Mucosa of rectum (tissue), 2 donors: ENCODE results near the gene MAPK11.

Experiments
- H3K27ac ChIP-seq, 2 donors: one replicate each; pipeline ENCODE4 v1.7.0; 2013; ENCODE audit warnings: inconsistent platforms in 2 of 2, low read depth in 2 of 2, low read length in 2 of 2
- H3K27me3 ChIP-seq, 2 donors: one replicate each; pipeline ENCODE4 v1.7.0; 2013; ENCODE audit warnings: low read length in 2 of 2; ENCODE audit not compliant: control insufficient read depth in 2 of 2, insufficient read depth in 2 of 2
- H3K36me3 ChIP-seq, 2 donors: one replicate each; pipeline ENCODE4 v1.7.0; 2013; ENCODE audit warnings: low read length in 2 of 2; ENCODE audit not compliant: control insufficient read depth in 2 of 2, insufficient read depth in 2 of 2
- H3K4me1 ChIP-seq, 2 donors: one replicate each; pipeline ENCODE4 v1.7.0; 2013; ENCODE audit warnings: low read length in 2 of 2, mild to moderate bottlenecking in 1 of 2; ENCODE audit not compliant: control insufficient read depth in 2 of 2, insufficient read depth in 2 of 2
- H3K4me3 ChIP-seq, 2 donors: one replicate each; pipeline ENCODE4 v1.7.0; 2013; ENCODE audit warnings: low read length in 2 of 2
- H3K9ac ChIP-seq, 2 donors: one replicate each; pipeline ENCODE4 v1.7.0; 2013; ENCODE audit warnings: low read length in 2 of 2, low read depth in 1 of 2, mild to moderate bottlenecking in 1 of 2
- H3K9me3 ChIP-seq, 2 donors: one replicate each; pipeline ENCODE4 v1.7.0; 2013; ENCODE audit warnings: low read length in 2 of 2; ENCODE audit not compliant: control insufficient read depth in 2 of 2
- donor health status: healthy.
- donor health status: Normal muscosa, but diverticular disease.

The MAPK11 gene

GRCh38 chr22:50249341-50250248 is 20.6 kb downstream of the MAPK11 start:
- Histone ChIP-seq H3K27ac (no peak overlapping the region), H3K36me3 (peaks cover 6 to 24% of the 10 kb centered on the region in 2 donors), H3K9me3 (no peaks in the 10 kb centered on the region), H3K4me3 (peak overlapping the region; percentile 79 to 87), H3K27me3 (no peaks in the 10 kb centered on the region), H3K4me1 (peaks cover 34 to 35% of the 10 kb centered on the region in 2 donors), H3K9ac (peak overlapping the region; percentile 3 to 78)

GRCh38 chr22:50248196-50249081 is 21.7 kb downstream of the MAPK11 start:
- Histone ChIP-seq H3K9me3 (no peaks in the 10 kb centered on the region), H3K27me3 (no peaks in the 10 kb centered on the region), H3K9ac (no peak overlapping the region), H3K4me3 (no peak overlapping the region), H3K4me1 (peaks cover 43 to 45% of the 10 kb centered on the region in 2 donors), H3K27ac (no peak overlapping the region), H3K36me3 (peaks cover 6 to 24% of the 10 kb centered on the region in 2 donors)

GRCh38 chr22:50247748-50248147 is 22.4 kb downstream of the MAPK11 start:
- Histone ChIP-seq H3K9ac (no peak overlapping the region), H3K4me3 (no peak overlapping the region), H3K9me3 (no peaks in the 10 kb centered on the region), H3K36me3 (peaks cover 6 to 24% of the 10 kb centered on the region in 2 donors), H3K4me1 (peaks cover 46 to 47% of the 10 kb centered on the region in 2 donors), H3K27ac (no peak overlapping the region), H3K27me3 (no peaks in the 10 kb centered on the region)

GRCh38 chr22:50246242-50247175 is 23.7 kb downstream of the MAPK11 start:
- H3K4me1 ChIP-seq: peaks cover 48 to 52% of the 10 kb centered on the region in 2 donors
- H3K4me3 ChIP-seq: peak overlapping the region in 1 of 2 donors; percentile 76
- H3K9me3 ChIP-seq: no peaks in the 10 kb centered on the region
- no peak overlapping the region for H3K27ac ChIP-seq
- H3K9ac ChIP-seq: no peak overlapping the region
- peaks cover 6 to 24% of the 10 kb centered on the region in 2 donors for H3K36me3 ChIP-seq
- H3K27me3 ChIP-seq: no peaks in the 10 kb centered on the region

GRCh38 chr22:50245214-50246072 is 24.7 kb downstream of the MAPK11 start:
- peaks cover 49 to 50% of the 10 kb centered on the region in 2 donors for H3K4me1 ChIP-seq
- no peaks in the 10 kb centered on the region for H3K27me3 ChIP-seq
- peak overlapping the region; percentile 93 for H3K27ac ChIP-seq
- H3K4me3 ChIP-seq: peak overlapping the region; percentile 93 to 96
- H3K9ac ChIP-seq: peak overlapping the region; percentile 77 to 85
- no peaks in the 10 kb centered on the region for H3K9me3 ChIP-seq
- peaks cover 6 to 24% of the 10 kb centered on the region in 2 donors for H3K36me3 ChIP-seq

GRCh38 chr22:50244420-50245213 is 25.6 kb downstream of the MAPK11 start, which contains the start of gene TUBGCP6:
Gene TUBGCP6, minus strand, starts transcription at chr22:50245023. Its CDS starts 564 bp downstream, at chr22:50244459.
- Histone ChIP-seq H3K27ac (peak within 1 kb of the TSS; percentile 93), H3K9me3 (no peaks in the 10 kb centered on the region), H3K27me3 (no peaks in the 10 kb centered on the region), H3K4me1 (peaks cover 41 to 42% of the 10 kb centered on the region in 2 donors), H3K36me3 (peaks cover 6 to 31% of the 10 kb centered on the region in 2 donors), H3K4me3 (peak within 1 kb of the TSS; percentile 93 to 96), H3K9ac (peak within 1 kb of the TSS; percentile 77 to 98)

- H3K4me1 ChIP-seq: peaks cover 37 to 40% of the 10 kb centered on the region in 2 donors
These were observed 26.3 kb downstream of the MAPK11 start for GRCh38 chr22:50243685-50244419.

GRCh38 chr22:50242406-50242949 is 27.7 kb downstream of the MAPK11 start:
- Histone ChIP-seq H3K27me3 (no peaks in the 10 kb centered on the region), H3K9ac (no peak overlapping the region), H3K4me3 (peak overlapping the region in 1 of 2 donors; percentile 66), H3K27ac (no peak overlapping the region), H3K36me3 (peaks cover 6 to 29% of the 10 kb centered on the region in 2 donors), H3K9me3 (no peaks in the 10 kb centered on the region), H3K4me1 (peaks cover 35% of the 10 kb centered on the region in 2 donors)

More at GRCh38 chr22:50243685-50244419, 26.3 kb downstream of the MAPK11 start:
- Histone ChIP-seq H3K4me3 (peak overlapping the region; percentile 93 to 96), H3K36me3 (peaks cover 6 to 33% of the 10 kb centered on the region in 2 donors), H3K9me3 (no peaks in the 10 kb centered on the region), H3K27ac (peak overlapping the region; percentile 93), H3K9ac (peak overlapping the region; percentile 77 to 98), H3K27me3 (no peaks in the 10 kb centered on the region)
